A673 (cell line): ENCODE data around the gene CNEP1R1.

Source experiments
- CTCF ChIP-seq: fragments of 300-800, 200-600 bp; sonication (generic); conservative IDR thresholded peaks from 2 replicates; pipeline ENCODE4 v1.5.1; 2017; ENCODE audit warnings: low read depth, mild to moderate bottlenecking, antibody characterized with exemption, low read length, moderate library complexity, mixed read lengths
- EZH2 ChIP-seq: fragments of 200-600 bp; sonication (generic); IDR thresholded peaks from 2 replicates; pipeline ENCODE4 v1.6.1; 2017; ENCODE audit warnings: borderline replicate concordance, low read depth, mild to moderate bottlenecking, mixed read lengths, antibody characterized with exemption, low read length; ENCODE audit not compliant: poor library complexity, severe bottlenecking

- TF ChIP-seq CTCF: no peak
- TF ChIP-seq EZH2: no peak
These were observed 37.6 kb upstream of the CNEP1R1 start for GRCh38 chr16:49987381-49987780.
